Thoracic aorta (tissue), 2 donors: Measurements from ENCODE around the gene SMOC2. TPM values are rescaled to one million over a fixed set of nuclear protein-coding genes. Genes with fewer than 3 reads are reported as not detected.

Experiments
- ATAC-seq: fragments of 150-250 bp; one replicate; pipeline ENCODE4 v1.8.0; 2017; ENCODE audit warnings: low read depth; ENCODE audit not compliant: insufficient number of reproducible peaks, low FRiP score
- DNase-seq: peaks from one replicate; pipeline ENCODE4 v3.0.0-alpha.2; 2020; ENCODE audit warnings: low spot score
- H3K27ac ChIP-seq, 2 donors: fragments of 200-600 bp; sonication (generic); 1 replicate in 1 of 2; 2 replicates in 1 of 2; pipeline ENCODE4 v1.5.1; 2016; ENCODE audit warnings: mild to moderate bottlenecking in 2 of 2, moderate library complexity in 2 of 2
- H3K27me3 ChIP-seq: fragments of 200-600 bp; sonication (generic); replicated peaks from 2 replicates; pipeline ENCODE4 v1.6.0; 2016; ENCODE audit warnings: mild to moderate bottlenecking; ENCODE audit not compliant: insufficient read depth
- H3K36me3 ChIP-seq: fragments of 200-600 bp; sonication (generic); one replicate; pipeline ENCODE4 v1.5.1; 2016
- H3K4me1 ChIP-seq, 2 donors: fragments of 200-600 bp; sonication (generic); 1 replicate in 1 of 2; 2 replicates in 1 of 2; pipeline versions ENCODE4 v1.5.1 to v1.6.0; 2016; ENCODE audit warnings: low read depth in 2 of 2, mild to moderate bottlenecking in 1 of 2; ENCODE audit not compliant: control insufficient read depth in 1 of 2
- H3K4me3 ChIP-seq: fragments of 200-600 bp; sonication (generic); 2 replicates; pipeline ENCODE4 v1.5.1; 2016; ENCODE audit warnings: mild to moderate bottlenecking
- H3K9me3 ChIP-seq: fragments of 200-600 bp; sonication (generic); 2 replicates; pipeline ENCODE4 v1.5.1; 2016
- total RNA-seq, 2 donors: library from RNA; depleted of rRNA; stranded (reverse); fragments of >200 nt; gene quantifications; one replicate each; pipeline versions ENCODE4 v1.1.0 to v1.2.3, GENCODE V29; 2016
- TF ChIP-seq, protein P1 (sequence below): fragments of 200-600 bp; sonication (generic); IDR thresholded peaks from one replicate; pipeline ENCODE4 v1.5.1; 2019; ENCODE audit warnings: antibody characterized with exemption

SMOC2 gene
- total RNA-seq, 2 donors from 2014 or later: 334 to 424 TPM

DNA sequence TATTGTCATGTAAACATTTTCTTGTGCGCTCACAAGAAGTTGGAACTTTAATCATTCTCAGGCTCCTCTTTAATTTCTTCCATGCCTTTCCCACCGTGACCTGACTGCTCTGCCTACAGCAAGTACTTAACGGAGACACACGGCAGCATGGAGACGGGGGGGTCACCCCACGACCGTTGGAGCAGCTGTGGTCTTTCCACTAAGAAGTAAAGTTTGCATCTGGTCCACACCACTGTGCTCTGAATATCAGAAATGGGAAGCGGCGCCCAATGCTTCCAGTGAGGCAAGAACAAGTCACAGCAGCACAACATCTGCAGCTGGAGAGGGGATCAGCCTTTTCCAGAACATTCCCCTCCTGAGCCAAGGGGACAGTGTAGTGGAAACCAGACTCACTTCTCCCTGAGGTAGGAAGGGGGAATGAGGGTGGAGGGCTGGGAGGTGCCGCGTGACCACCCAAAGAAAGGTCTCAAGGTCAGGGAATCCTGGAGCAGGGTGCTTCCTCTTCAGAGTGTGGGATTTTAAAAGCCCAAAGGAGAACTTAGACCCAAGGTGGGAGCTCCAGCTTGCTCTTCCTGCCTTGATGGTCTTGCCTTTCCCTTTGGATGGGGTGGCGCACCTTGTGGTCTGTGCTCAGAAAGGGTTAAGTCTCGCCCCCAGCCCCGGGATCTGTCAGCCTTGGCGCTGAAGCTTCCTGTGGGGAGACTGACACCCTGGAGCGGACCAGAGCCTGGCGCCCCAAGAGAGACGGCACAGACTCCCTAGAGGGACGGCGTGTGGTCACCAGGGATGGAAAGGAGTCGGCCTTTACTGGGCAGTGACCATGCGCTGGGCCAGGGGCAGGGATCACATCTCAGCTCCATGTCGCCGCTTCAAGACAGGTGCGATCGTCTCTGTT lies 25.6 kb upstream of the SMOC2 start:
- no peaks in the 10 kb centered on the region for H3K36me3 ChIP-seq
- no peak overlapping the region for H3K4me3 ChIP-seq
- TF ChIP-seq, protein P1, sequence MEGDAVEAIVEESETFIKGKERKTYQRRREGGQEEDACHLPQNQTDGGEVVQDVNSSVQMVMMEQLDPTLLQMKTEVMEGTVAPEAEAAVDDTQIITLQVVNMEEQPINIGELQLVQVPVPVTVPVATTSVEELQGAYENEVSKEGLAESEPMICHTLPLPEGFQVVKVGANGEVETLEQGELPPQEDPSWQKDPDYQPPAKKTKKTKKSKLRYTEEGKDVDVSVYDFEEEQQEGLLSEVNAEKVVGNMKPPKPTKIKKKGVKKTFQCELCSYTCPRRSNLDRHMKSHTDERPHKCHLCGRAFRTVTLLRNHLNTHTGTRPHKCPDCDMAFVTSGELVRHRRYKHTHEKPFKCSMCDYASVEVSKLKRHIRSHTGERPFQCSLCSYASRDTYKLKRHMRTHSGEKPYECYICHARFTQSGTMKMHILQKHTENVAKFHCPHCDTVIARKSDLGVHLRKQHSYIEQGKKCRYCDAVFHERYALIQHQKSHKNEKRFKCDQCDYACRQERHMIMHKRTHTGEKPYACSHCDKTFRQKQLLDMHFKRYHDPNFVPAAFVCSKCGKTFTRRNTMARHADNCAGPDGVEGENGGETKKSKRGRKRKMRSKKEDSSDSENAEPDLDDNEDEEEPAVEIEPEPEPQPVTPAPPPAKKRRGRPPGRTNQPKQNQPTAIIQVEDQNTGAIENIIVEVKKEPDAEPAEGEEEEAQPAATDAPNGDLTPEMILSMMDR: no peak
- H3K27me3 ChIP-seq: no peaks in the 10 kb centered on the region
- peaks cover 11 to 54% of the 10 kb centered on the region in 2 donors for H3K4me1 ChIP-seq
- H3K9me3 ChIP-seq: no peaks in the 10 kb centered on the region
- DNase-seq (no peak), ATAC-seq (no peak)
- peak overlapping the region; percentile 19 to 39 for H3K27ac ChIP-seq

DNA sequence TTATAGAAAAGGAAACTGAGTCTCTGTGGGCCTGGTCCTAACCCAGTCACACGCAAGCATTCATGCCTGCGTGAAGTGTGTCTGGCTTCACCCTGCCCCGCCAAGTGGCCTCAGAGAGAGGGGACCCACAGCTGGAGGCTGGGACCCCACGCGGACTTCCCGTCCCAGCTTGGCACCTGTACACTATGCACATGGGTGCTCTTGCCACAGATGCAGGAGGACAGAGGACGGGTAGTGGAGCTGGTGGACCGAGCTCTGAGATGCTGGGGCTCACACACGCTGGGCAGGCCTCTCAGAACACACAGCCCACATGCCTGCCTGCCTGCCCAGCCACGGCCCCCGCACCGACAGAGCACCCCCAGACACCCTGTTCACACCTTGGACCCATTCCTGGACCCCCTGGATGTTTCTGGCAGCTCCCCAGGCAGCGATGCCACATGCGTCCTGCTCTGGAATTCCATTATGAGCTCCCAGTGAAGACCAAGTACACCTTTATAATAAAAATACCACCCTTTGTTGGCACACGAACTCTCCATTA lies 24.9 kb upstream of the SMOC2 start:
- Histone ChIP-seq H3K36me3 (no peaks in the 10 kb centered on the region), H3K27ac (no peak overlapping the region), H3K4me1 (peaks cover 11 to 51% of the 10 kb centered on the region in 2 donors), H3K27me3 (no peaks in the 10 kb centered on the region), H3K4me3 (no peak overlapping the region), H3K9me3 (no peaks in the 10 kb centered on the region)
- ATAC-seq: no peak
- TF ChIP-seq, protein P1: no peak
- DNase-seq: no peak

DNA sequence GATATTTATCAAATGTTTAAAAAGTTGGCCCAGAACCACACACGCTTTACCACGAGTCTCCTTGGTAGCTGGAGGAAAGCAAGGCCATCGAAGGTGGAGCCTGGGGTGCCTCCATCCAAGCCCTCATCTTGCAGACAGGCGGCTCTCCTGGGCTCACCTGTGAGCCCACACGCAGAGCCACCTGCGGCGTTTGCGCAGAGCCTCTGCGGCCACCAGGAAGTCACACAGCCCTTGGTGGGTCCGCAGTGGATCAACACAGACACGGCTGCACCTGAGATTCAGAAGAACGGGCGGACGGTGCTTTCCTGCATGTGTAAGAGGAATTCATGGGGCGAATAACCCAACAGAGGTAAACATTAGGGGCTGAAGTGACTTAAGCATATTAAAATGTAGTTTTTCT lies 24.5 kb upstream of the SMOC2 start:
- no peak overlapping the region for H3K4me3 ChIP-seq
- no peak overlapping the region for H3K27ac ChIP-seq
- H3K4me1 ChIP-seq: peaks cover 11 to 51% of the 10 kb centered on the region in 2 donors
- TF ChIP-seq, protein P1: no peak
- no peak for DNase-seq
- ATAC-seq: no peak
- no peaks in the 10 kb centered on the region for H3K27me3 ChIP-seq
- H3K36me3 ChIP-seq: no peaks in the 10 kb centered on the region
- no peaks in the 10 kb centered on the region for H3K9me3 ChIP-seq

DNA sequence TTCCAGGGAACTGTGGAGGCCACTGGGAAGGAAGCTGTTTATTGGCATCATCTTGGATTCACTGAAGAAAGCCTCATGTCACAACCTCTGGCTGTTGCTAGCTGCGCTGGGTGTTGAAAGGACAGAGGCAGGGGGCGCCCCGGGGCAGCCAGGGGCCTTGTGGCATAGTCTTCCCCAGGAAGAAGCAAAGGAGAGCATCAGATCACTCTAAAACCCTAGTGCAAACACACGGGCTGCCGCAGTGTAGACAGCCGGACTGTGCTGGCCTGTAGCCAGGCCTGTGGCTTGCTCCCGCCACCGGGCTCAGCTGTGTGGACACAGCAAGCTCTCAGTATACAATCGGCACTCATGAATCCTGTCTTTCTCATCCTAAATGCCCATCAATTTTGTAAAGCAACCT lies 23.8 kb upstream of the SMOC2 start:
- no peak overlapping the region for H3K4me3 ChIP-seq
- ATAC-seq: no peak
- H3K9me3 ChIP-seq: no peaks in the 10 kb centered on the region
- H3K27ac ChIP-seq: no peak overlapping the region
- no peak for DNase-seq
- H3K27me3 ChIP-seq: no peaks in the 10 kb centered on the region
- TF ChIP-seq, protein P1: no peak
- no peaks in the 10 kb centered on the region for H3K36me3 ChIP-seq
- peaks cover 11 to 51% of the 10 kb centered on the region in 2 donors for H3K4me1 ChIP-seq

DNA sequence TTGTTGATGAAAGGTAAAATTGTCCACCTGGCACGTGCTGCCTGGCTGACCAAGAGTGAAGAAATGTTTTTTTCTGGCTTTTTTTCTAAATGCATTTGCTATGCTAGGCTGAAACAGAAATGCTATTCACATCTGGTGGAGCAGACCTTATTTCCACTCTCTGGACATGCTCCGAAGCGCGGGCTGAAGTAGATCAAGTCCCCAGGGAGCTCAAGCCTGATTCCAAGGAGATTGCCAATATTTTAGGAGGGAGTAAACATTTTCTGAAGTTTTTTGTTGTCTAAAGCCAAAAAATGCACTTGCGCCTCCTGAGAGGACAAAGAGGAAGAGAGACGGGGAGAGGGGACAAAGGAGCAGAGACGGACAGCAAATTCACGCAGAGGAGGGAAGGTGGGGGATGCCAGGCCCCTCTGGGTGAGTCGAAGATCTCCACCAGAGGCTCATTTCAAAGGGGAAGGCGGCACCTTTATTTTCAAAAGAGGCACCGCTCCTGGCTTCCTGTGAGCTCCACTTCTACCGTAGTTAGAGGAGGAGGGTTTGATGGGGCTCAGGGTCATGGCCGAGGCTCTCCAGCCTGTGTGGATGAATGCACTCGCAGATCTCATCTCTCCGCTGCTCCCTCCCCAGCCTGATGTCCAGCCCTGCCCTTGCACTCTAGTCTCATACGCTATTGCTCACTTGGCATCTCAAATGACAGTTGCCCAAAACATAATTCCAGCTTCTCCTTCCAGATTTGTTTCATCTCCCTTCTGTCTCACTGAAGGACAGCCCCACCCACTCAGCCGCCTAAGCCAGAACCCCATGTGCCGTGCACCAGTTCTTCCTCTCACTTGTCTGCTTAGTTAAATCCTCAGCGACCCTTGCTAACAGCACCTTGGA lies 23.1 kb upstream of the SMOC2 start:
- H3K27me3 ChIP-seq: no peaks in the 10 kb centered on the region
- H3K4me1 ChIP-seq: peaks cover 11 to 51% of the 10 kb centered on the region in 2 donors
- TF ChIP-seq, protein P1: no peak
- no peak overlapping the region for H3K27ac ChIP-seq
- peak overlapping the region; percentile 33 for H3K4me3 ChIP-seq
- H3K36me3 ChIP-seq: no peaks in the 10 kb centered on the region
- no peak for DNase-seq
- no peaks in the 10 kb centered on the region for H3K9me3 ChIP-seq
- no peak for ATAC-seq
